IPS-20b (cell line): ENCODE measurements around the gene TWIST1.

Source experiments
- H3K27ac ChIP-seq: one replicate; pipeline ENCODE4 v1.5.1; 2013; ENCODE audit warnings: low read length
- H3K27me3 ChIP-seq: 2 replicates; pipeline ENCODE4 v1.6.1; 2013; ENCODE audit warnings: mild to moderate bottlenecking, low read length, inconsistent platforms; ENCODE audit not compliant: insufficient read depth
- H3K36me3 ChIP-seq: 2 replicates; pipeline ENCODE4 v1.6.1; 2013; ENCODE audit warnings: low read depth, mild to moderate bottlenecking, inconsistent platforms, low read length, moderate library complexity; ENCODE audit not compliant: insufficient read depth
- H3K4me1 ChIP-seq: 2 replicates; pipeline ENCODE4 v1.6.1; 2013; ENCODE audit warnings: mild to moderate bottlenecking, control low read depth, inconsistent platforms, low read length, moderate library complexity; ENCODE audit not compliant: insufficient read depth
- H3K4me3 ChIP-seq: 2 replicates; pipeline ENCODE4 v1.5.1; 2013; ENCODE audit warnings: mild to moderate bottlenecking, low read length, inconsistent platforms
- H3K9ac ChIP-seq: 2 replicates; pipeline ENCODE4 v1.6.1; 2013; ENCODE audit warnings: low read depth, mild to moderate bottlenecking, inconsistent platforms, low read length, moderate library complexity
- H3K9me3 ChIP-seq: 2 replicates; pipeline ENCODE4 v1.6.1; 2013; ENCODE audit warnings: mild to moderate bottlenecking, low read depth, low read length, inconsistent platforms; ENCODE audit not compliant: insufficient read depth

TWIST1 gene

DNA sequence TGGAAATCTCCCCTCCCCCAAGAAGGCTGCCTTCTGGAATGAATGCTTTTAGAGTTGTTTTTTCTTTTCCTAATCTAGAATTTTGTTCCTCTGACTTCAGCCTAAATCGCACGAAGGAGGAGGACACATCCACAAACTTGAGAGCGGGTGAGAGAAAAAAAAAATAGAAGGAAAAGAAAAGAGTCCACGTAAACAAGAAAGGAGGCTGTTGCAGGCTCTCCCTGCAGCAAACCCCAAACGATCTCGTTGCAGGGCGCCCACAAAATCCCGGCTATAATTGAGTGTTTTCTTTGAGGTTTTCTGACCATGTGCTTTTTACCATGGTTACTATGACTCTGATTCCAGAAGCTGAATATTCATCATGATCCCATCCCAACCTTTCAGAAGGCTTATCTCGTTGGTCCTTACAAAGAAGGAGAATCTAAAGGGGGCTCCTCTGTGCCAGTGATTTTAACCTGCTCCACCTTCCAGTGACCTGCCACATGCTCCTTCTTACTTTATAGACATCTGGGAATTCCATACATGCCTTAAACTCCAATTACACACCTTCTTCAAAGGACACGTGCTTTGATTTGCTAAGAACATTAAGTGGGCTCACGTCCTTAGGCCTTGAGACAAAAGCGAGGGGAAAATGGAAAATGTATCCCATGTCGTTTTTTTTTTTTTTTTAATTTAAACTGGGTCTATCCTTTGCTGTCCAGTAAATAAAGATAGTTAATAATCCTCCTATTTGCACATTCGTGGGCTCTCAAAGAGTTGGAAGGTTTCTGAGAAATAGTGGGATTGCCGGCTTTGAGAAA is 5.8 kb downstream of the TWIST1 start:
- no peaks in the 10 kb centered on the region; the same call in 1 of the 2 replicates for H3K9me3 ChIP-seq
- no peak overlapping the region for H3K9ac ChIP-seq
- no peaks in the 10 kb centered on the region for H3K36me3 ChIP-seq
- no peak overlapping the region for H3K27ac ChIP-seq
- H3K4me3 ChIP-seq = peak overlapping the region; percentile 27; the same call in 1 of the 2 replicates
- H3K4me1 ChIP-seq = peaks cover 30% of the 10 kb centered on the region
- H3K27me3 ChIP-seq = peaks cover 100% of the 10 kb centered on the region

DNA sequence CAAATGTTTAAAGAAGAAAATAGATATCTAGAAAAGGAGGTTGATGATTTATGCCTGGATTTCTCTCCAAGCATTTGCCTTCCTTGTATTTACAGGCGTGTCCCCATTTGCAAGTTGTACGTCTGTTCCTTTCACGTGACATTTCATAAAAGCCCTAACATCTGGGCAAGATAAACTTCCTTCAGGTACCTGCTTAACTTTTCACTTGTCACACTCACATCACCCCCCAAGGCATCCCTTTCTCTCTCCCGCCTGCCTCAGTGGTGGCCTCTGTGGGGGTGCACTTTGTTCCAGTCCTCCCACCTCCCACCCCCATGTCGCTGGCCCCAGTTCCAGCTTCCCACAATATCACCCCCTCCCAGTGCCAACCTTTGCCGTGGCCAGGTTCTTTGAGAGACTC is 6.7 kb downstream of the TWIST1 start:
- H3K9ac ChIP-seq = no peak overlapping the region
- H3K36me3 ChIP-seq = no peaks in the 10 kb centered on the region
- H3K4me1 ChIP-seq = peaks cover 34% of the 10 kb centered on the region
- no peak overlapping the region for H3K27ac ChIP-seq
- peak overlapping the region; percentile 19; the same call in 1 of the 2 replicates for H3K4me3 ChIP-seq
- no peaks in the 10 kb centered on the region; the same call in 1 of the 2 replicates for H3K9me3 ChIP-seq
- H3K27me3 ChIP-seq = peaks cover 100% of the 10 kb centered on the region

DNA sequence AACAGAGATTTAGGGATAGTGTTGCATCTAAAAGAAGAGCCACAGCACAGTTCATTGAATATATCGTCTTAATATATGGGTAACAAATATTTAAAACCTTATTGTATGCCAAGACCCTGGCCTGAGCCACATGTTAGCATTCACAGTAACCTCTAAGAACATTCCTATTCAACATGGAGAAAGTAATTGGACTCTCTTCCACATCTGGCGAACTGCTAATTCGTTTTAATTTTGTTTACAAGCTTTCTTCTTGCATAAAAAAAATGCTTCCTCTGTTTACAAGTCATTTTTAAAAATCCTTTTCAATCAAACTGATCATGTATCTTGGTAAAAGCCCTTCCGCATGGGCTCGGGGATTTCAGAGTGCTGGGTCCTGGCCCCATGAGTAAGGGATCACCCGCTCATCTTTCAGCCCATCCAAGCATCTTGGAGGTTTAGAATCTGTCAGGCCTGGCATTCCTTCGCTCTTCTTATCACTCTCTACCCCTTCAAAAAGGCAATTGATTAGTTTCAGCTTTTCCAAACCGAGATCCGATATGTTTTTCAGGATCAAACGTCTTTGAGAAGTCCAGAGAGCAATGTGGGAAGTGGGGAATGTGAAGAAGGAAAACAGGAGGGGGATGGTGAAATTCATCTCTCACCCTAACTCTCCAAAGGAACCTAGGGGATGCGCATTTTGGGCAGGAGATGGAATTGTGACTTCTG is 7.3 kb downstream of the TWIST1 start:
- no peaks in the 10 kb centered on the region for H3K36me3 ChIP-seq
- H3K9me3 ChIP-seq = no peaks in the 10 kb centered on the region; the same call in 1 of the 2 replicates
- no peak overlapping the region for H3K27ac ChIP-seq
- peaks cover 40% of the 10 kb centered on the region for H3K4me1 ChIP-seq
- peaks cover 100% of the 10 kb centered on the region for H3K27me3 ChIP-seq
- no peak overlapping the region for H3K4me3 ChIP-seq
- no peak overlapping the region for H3K9ac ChIP-seq

GRCh38 chr7:19109000-19109946 is 8.2 kb downstream of the TWIST1 start:
- Histone ChIP-seq H3K27ac (no peak overlapping the region), H3K9ac (no peak overlapping the region), H3K9me3 (no peaks in the 10 kb centered on the region; the same call in 1 of the 2 replicates), H3K36me3 (no peaks in the 10 kb centered on the region), H3K27me3 (peaks cover 100% of the 10 kb centered on the region), H3K4me1 (peaks cover 44% of the 10 kb centered on the region), H3K4me3 (peak overlapping the region; percentile 69)

- peak overlapping the region; percentile 69 for H3K4me3 ChIP-seq
- H3K27me3 ChIP-seq = peaks cover 98% of the 10 kb centered on the region
- H3K27ac ChIP-seq = no peak overlapping the region
- H3K4me1 ChIP-seq = peaks cover 44% of the 10 kb centered on the region
- no peaks in the 10 kb centered on the region for H3K9me3 ChIP-seq
- no peaks in the 10 kb centered on the region for H3K36me3 ChIP-seq
- peak overlapping the region; percentile 5; the same call in 1 of the 2 replicates for H3K9ac ChIP-seq
Measured at GRCh38 chr7:19107356-19108146, 9.9 kb downstream of the TWIST1 start.

GRCh38 chr7:19107081-19107355 is 10.4 kb downstream of the TWIST1 start:
- H3K9ac ChIP-seq = no peak overlapping the region
- peak overlapping the region; percentile 69 for H3K4me3 ChIP-seq
- no peak overlapping the region for H3K27ac ChIP-seq
- H3K36me3 ChIP-seq = no peaks in the 10 kb centered on the region
- peaks cover 44% of the 10 kb centered on the region for H3K4me1 ChIP-seq
- no peaks in the 10 kb centered on the region for H3K9me3 ChIP-seq
- H3K27me3 ChIP-seq = peaks cover 93% of the 10 kb centered on the region

DNA sequence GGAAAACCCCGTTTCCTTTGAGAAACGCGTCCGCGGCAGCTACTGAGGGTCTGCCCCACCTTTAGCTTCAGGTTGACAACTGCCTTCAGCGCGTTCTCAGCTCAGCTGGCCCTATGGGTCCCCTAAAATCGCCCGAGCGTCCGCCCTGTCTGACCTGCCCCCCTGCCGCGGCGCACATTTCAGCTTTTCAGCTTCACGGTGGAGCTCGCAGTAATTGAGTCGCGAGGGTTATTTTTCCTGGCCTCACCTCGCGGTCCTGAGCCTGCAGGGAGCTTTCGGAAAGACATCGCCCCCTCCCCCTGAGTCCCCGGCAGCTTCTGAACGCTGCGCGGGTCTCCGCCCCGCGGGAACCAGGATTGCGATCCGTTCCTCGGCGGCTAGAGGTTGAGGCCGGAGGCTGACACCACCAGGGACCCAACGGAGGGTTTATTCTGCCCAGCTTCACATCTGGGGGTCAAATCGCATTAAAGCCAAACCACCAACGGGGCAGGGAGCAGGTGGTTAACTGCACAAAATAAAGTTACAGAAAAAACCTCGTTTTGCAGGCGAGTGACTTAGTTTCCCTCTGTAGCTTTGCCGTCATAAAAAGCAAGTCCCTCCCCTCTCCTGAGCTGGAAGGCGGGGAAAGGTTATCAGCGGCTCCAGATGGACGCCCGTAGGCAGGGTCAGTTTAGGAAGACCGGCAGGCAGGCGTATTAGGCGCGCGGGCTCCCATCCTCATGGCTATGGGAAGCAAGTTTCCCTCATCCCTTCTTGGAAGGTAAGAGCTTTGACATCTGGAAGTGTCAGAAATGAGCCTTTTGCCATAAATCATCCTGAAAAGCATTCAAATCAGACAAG is 11.0 kb downstream of the TWIST1 start:
- Histone ChIP-seq H3K27me3 (peaks cover 88% of the 10 kb centered on the region), H3K27ac (no peak overlapping the region), H3K4me1 (peaks cover 38% of the 10 kb centered on the region), H3K9ac (no peak overlapping the region), H3K9me3 (no peaks in the 10 kb centered on the region), H3K4me3 (peak overlapping the region; percentile 69), H3K36me3 (no peaks in the 10 kb centered on the region)

GRCh38 chr7:19105546-19105945 is 11.9 kb downstream of the TWIST1 start:
- H3K4me3 ChIP-seq = peak overlapping the region; percentile 69; the same call in 1 of the 2 replicates
- peaks cover 78% of the 10 kb centered on the region for H3K27me3 ChIP-seq
- no peak overlapping the region for H3K27ac ChIP-seq
- H3K4me1 ChIP-seq = peaks cover 31% of the 10 kb centered on the region
- no peaks in the 10 kb centered on the region for H3K9me3 ChIP-seq
- H3K36me3 ChIP-seq = no peaks in the 10 kb centered on the region
- H3K9ac ChIP-seq = no peak overlapping the region

- peaks cover 71% of the 10 kb centered on the region for H3K27me3 ChIP-seq
- no peaks in the 10 kb centered on the region for H3K9me3 ChIP-seq
- H3K27ac ChIP-seq = no peak overlapping the region
- H3K4me1 ChIP-seq = peaks cover 35% of the 10 kb centered on the region
- H3K36me3 ChIP-seq = no peaks in the 10 kb centered on the region
- no peak overlapping the region for H3K9ac ChIP-seq
- no peak overlapping the region for H3K4me3 ChIP-seq
Measured at GRCh38 chr7:19104811-19105210, 12.6 kb downstream of the TWIST1 start.

GRCh38 chr7:19102884-19103283 is 14.6 kb downstream of the TWIST1 start:
- no peak overlapping the region for H3K4me3 ChIP-seq
- H3K9me3 ChIP-seq = no peaks in the 10 kb centered on the region
- H3K36me3 ChIP-seq = no peaks in the 10 kb centered on the region
- no peak overlapping the region for H3K27ac ChIP-seq
- H3K4me1 ChIP-seq = peaks cover 25% of the 10 kb centered on the region
- H3K9ac ChIP-seq = no peak overlapping the region
- H3K27me3 ChIP-seq = peaks cover 52% of the 10 kb centered on the region
